HG02981 (cell line): ENCODE results near the gene SMARCA2.

Experiments used
- ATAC-seq: cut with Tn5 transposase; IDR thresholded peaks from one replicate; pipeline ENCODE4 v1.9.1; 2021; ENCODE audit warnings: mild to moderate bottlenecking, moderate library complexity; ENCODE audit not compliant: unreplicated experiment

SMARCA2 gene

DNA sequence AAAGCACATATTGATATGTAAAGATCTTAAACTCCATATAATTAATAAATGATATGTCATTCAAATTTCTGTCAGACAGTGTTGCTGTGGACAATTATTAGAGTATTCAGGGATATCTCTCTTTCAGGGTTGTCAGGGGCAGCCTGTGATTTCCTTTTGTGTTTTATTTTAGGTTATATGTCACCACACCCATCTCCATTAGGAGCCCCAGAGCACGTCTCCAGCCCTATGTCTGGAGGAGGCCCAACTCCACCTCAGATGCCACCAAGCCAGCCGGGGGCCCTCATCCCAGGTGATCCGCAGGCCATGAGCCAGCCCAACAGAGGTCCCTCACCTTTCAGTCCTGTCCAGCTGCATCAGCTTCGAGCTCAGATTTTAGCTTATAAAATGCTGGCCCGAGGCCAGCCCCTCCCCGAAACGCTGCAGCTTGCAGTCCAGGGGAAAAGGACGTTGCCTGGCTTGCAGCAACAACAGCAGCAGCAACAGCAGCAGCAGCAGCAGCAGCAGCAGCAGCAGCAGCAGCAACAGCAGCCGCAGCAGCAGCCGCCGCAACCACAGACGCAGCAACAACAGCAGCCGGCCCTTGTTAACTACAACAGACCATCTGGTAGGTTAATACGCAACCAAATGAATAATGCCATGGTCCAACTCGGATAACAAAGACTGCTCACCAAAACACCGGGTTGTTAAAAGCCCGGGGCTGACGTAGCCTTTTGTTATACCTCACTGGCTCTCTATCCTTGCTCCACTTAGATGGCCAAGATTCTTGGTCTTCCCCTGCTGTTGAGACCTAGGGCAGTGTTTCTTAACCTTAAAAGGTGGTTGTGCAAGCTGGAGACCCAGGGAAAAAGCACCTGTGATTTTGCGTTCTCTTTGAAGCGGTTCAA lies 24.4 kb downstream of the SMARCA2 start:
- ATAC-seq = no peak

DNA sequence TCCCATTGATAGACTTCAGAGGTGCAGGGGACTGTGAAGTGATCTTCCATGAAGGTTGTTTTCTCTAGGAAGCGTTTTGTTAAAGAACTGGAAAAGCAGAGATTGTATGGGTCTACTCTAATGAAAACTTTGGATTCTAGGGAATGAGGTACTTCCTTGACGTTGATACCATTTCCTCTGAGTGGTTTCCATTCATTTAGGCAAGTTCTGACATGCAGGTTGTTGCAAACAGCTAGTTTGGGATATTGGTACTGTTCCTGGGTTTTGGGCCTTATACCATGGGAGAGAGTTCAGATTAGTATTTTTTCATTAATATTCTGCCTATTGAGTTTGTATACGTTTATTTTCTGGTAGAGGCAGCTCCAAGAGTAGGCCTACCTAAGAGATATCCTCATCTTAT lies 25.7 kb downstream of the SMARCA2 start:
- no peak for ATAC-seq

DNA sequence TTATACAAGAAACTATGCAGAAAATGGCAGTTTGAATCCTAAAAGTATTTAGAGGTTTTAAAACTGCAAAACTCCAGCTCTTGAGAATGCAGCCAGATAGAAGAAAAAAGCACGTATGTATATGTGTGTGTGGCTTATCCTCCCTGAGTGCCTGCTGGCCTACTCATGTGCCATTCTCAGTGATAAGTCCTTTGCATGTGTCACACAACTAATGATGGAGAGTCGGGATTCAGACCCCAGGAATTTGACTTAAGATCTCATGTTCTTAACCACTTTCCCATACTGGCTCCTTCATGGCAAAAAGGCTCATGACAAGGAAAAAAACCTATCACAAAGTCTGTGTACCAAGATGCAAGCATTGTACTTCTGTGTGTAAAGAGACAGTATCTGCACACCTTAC lies 26.6 kb downstream of the SMARCA2 start:
- no peak for ATAC-seq

DNA sequence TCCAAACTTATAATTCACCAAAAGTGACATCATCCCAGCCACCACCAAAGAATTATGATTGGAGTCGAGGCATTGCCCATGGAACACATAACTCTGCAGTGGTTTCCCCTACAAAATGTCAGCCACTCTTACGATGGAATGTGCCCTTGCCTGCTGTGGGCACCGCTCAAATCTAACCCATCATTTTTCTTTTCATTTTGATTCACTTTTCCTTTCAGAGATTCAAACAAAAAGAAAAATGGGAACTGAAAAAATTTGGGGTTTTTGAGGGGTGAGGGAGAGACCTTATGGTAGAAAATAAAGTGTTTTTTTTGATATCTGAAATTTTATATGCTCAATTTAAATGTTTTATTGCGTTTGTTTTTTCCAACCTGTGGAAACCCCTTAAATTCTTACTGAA lies 28.1 kb downstream of the SMARCA2 start:
- ATAC-seq = no peak

DNA sequence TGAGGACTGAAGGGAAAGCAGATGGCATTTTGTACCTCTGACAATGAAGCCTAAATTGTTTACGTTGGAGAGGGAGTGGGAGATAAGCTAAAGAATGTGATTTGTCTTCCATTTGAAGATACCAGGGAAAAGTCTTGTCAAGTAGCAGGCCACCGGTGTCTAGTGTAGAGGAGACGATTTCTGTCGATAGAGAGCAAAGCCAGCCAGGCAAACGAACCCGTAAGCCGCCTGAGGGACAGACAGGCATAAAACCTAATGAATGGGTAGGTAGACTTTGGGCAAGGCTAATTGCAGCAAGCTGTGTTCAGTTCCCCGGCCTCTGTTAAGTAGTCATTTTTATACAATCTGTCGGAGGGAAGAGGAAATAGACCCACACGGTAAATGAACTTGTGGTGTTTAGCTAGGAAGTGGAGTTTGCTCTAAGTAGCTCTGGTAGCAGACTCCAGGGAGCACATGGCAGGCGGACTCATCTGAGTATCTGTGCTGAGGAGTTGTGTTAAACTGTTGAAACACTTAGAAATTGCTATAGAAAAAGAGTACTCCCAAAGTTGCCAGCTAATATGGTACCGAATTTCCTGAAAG lies 28.8 kb downstream of the SMARCA2 start:
- no peak for ATAC-seq

DNA sequence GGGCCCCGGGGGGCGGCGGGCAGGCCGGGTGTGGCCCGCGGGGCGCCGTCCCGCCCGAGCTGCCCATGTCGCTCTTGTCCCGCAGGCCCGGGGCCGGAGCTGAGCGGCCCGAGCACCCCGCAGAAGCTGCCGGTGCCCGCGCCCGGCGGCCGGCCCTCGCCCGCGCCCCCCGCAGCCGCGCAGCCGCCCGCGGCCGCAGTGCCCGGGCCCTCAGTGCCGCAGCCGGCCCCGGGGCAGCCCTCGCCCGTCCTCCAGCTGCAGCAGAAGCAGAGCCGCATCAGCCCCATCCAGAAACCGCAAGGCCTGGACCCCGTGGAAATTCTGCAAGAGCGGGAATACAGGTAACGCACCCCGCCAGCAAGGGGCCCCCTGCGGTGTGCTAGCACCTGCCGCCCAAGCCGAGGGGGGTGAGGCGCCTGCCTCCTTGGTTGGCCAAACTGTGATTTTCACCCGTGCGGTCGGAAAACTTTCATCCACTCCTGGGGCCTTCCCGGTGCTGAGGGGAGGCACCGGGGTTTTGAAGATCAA lies 32.1 kb downstream of the SMARCA2 start:
- no peak for ATAC-seq

DNA sequence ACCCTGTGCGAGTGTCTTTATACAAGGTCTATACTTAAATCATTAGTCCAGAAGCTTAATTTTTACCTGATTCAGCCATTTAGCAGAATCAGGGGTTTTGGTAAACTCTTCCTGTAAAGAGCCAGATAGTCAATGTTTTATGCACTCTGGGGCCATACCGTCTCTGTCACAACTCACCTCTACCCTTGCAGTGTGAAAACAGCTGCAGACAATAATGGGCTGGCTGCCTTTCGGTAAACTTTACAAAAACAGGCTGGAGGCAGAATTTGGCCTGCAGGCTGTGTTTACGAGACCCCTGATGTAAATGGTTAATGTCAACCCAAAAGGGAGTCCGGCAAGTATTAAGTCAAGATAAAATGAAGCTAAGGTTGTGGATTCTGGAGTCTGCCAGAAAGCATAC lies 32.8 kb downstream of the SMARCA2 start:
- no peak for ATAC-seq

DNA sequence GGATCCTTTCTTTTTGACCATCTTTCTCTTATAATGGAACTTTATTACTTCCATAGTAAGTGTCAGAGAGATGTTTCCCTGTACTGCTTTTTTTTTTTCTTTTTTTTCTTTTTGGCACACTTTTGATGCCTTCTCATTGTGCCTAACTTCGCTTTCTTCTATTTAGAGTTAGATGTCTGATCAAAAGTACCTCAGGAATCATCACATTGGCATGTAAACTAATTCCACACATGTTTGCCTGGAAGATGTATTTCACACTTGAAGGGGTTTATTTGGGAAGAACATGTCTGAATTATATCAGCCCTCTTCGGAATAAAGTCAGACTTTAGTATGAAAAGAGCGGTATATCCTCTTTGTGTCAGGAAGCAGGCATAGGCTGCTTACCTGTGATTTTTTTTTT lies 35.1 kb downstream of the SMARCA2 start:
- no peak for ATAC-seq

DNA sequence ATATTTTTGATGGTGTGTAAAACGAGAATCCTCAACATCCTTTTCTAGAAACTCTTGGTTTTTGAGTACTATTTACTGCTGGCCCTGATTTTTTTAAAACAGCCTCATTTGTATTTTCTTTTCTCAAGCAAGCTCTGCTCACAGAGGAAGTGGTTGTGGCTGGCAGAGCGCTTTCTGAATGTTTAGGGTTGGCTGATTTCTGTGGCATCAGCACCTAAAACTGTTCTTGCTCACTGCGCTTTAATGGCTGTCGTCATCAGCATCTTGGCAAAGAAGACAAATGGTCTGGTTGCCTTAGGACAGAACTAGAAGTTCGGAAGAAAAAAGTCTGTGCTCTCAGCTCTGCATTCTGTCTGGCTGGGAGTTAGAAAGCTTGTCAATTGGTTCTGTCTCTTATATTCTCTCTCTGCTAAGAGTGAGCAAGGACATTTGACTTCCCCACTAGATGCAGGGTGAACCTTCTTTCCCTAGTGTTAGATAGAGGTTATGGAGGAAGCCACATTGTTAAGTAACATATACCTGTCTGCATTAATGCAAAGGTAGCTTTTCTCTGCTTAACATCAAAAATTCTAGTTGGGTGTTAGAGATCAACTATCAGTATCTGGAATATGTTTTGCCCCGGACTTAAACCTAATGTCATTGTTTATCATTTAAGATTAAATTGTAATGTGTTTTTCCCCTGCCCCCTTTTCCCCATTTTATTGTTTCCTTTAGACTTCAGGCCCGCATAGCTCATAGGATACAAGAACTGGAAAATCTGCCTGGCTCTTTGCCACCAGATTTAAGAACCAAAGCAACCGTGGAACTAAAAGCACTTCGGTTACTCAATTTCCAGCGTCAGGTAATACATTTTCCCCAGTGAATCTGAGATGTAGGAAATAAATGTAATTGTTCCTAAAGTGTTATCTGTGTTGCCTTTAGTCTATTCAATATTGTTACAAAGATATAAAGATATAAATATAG lies 39.0 kb downstream of the SMARCA2 start:
- ATAC-seq = peak; percentile 91

DNA sequence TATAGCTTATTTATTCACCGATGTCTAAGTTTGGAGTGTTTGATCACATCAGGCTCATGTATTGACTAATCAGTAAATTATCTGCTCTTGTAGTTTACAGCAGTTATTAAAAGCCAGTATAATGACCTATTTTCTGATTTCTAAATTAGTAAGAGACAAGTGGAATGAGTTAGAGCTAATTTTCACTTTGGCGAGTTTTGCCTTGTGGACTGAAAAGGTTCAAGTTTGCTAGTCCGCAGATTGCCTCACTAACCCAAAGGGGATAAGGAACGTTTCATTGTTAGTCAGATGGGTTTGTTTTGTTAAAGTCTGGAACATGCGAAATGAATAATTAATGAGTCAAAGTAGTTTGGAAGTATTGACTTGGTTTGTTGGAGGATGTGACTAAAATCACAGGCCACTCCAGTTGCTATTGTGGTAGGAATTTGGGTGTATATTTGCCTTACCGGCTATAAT lies 40.1 kb downstream of the SMARCA2 start:
- peak; percentile 30 for ATAC-seq

DNA sequence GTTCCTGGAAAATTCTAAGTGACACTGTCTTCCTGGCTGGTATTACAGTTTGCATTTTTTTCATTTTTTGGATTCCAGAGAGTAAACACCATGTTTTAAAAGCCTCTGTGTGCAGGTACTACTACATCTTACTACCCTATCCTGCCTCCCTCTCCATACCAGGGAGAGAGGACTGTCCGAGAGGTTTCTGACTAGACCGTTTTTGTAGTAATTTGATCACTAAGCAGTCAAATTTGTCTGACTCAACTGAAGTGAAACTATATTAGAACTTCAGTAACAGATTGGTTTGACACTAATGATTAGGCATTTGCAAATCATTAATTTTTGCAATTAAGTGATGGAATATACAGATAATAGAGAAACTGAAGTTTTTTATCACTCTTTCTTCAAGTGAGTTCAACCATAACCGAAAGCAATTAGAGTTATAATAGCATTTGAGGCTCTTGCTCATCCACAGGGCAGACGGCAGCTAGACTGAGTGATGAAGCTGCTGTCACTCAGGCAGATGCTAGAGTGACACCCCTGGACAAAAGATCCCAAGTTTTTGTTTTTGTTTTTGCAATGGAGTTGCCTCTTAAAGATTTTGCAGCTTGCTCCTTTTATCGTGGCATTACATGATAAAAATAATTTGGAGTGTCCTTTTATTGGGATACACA lies 44.3 kb downstream of the SMARCA2 start:
- ATAC-seq = no peak

DNA sequence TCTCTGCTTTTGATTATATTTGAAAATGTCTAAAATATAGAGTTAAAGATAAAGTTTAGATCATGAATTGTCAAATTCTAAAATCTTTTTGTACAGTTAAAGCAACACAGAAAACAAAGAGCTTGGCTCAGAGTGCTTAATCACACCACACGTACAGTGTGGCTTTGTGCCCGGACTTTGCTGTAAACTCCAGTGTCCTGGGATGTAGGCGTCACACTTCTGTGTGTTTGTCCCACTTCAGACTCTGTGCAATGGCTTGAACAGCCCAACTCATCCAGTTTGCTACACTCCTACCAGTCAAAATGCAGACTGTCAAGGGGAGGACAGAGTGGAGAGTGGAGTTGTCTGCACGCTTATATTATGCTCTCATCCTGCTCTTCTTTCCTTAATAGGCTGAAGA lies 45.3 kb downstream of the SMARCA2 start:
- ATAC-seq = no peak

DNA sequence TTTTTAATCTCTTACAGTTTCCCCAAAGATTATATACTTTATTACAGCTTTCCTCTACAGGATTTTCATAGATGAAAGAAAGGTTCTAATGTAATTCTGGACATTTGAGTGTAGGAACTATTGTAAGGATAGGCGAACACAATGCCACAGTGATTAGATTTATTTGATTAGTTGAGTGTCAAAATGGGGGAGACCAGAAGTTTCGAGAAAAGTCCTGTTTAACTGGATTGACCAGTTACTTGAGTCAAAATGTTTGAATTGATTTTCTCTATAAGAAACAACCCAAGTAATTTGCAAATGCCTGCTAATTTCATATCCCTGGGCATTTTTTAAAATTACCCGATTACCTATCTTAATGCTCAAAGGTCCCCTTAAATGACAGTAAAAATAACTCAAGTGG lies 50.6 kb downstream of the SMARCA2 start:
- no peak for ATAC-seq

DNA sequence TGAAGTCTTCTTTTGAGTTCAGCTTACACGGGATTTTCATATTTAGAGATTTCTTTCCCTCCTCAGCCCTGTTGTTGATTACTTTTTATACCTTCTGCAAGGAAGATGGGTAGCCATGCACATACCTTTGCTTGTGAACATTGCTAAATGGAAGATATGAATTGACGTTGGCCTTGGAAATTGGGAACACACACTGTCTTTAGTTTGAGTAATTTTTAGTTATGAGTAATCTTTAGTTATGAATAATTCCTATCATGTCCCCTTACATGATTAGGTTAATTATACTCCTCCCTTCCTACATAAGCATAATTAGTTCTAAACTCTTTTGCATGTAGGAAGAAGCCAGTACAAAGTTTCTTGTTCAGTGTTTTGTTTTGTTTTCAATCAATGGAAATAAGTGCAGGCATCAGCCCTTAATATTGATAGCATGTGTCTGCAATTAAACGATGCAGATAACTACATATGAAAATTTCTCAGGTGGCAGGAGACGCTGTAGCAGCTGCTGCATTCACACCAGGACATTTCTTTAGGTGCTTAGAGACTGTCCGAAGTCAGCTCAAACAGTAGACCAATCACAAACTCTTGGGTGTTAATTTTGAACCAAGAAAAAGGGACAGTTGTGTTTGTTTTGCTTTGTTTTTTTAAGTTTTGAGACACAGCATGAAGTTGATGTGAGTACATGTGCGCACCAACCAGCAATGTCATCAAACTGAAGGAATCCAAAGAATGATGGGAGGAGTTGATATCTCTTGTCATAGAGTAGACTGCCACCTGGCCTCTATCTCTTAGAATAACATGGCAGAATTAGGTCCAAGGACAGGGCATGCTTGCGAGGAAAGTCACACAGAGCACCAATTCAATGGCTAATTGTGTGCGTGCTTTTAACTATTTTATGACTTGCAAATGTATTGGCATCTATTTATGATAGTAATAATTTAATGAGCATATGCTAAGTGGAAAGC lies 51.4 kb downstream of the SMARCA2 start:
- ATAC-seq = no peak

DNA sequence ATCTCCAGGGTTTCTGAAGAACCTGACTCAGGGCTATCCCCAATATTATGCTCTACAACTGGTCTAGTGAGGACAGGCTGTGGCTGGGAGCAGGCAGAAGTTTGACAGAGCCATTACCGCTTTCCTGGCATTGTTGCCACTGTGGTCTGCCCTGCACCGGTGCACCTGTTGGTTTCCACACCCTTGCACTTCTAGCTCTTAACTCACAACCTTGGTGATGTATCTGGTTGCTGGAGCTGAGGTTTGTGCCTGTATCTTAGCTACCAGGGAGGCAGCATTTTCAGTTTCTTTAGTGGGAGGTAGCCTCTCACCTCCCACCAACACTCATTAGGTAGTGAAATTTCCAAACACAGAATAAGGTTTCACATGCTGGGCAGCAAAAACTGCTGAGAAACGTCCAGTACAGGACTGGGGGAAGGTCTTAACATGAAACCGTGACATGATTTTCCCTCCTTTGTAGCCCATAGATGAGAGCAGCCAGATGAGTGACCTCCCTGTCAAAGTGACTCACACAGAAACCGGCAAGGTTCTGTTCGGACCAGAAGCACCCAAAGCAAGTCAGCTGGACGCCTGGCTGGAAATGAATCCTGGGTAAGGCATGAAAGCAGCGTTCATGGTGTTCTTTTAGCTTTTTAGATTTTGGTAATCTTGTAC lies 57.7 kb downstream of the SMARCA2 start:
- ATAC-seq = no peak

DNA sequence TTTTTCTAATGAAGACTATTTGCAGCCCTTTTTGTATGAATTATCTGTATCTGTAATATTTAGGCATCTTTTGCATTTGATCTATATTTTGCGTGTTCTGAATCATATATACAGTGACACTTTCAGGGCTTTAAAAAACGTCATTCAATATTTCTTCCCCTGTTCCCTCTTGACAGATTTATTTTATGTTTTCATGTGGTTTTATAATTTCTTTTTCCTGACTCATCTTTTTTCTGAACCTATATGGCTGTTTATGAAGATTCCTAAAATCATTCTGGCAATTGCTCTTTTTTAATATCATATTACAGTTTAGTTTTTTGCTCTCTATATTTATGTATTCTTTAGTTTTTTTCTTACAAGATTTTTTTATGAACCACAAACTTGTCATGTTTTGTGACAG lies 67.6 kb downstream of the SMARCA2 start:
- no peak for ATAC-seq

DNA sequence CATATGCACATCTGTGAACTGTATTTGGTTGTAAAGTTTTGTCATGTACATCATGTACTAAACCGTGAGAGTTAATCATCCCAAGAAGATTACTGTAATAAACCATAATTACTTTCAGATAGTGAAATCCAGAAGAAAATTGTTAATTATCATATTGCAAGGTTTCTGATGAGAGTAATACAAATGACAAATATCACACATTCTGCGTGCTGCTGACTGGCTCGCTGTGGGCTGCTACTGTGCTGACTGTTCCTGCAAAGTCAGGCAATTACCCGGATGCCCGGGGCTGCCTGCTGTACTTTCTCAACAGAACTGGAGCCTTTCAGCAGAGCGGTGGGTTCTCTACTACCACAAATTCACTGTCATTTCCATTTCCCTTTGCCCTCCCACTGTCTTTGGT lies 68.3 kb downstream of the SMARCA2 start:
- no peak for ATAC-seq

DNA sequence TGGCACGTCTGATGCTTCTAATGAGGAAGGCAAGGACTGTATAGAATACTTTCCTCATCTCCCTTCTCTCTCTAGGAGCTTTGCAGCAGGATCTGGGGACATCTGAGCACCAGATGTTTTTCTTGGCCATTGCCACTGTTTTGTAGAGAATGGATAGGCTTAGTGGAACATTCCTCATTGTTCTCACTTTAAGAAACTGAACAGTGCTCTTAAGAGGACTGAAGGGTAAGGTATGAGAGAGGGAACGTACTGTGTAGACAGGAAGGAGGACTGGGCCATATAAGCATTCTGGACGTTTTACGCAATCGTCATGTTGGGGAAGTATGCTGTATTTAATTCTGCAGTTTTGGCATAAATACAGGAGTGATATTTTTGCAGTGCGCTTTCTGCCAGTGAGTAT lies 70.6 kb downstream of the SMARCA2 start:
- ATAC-seq = no peak

DNA sequence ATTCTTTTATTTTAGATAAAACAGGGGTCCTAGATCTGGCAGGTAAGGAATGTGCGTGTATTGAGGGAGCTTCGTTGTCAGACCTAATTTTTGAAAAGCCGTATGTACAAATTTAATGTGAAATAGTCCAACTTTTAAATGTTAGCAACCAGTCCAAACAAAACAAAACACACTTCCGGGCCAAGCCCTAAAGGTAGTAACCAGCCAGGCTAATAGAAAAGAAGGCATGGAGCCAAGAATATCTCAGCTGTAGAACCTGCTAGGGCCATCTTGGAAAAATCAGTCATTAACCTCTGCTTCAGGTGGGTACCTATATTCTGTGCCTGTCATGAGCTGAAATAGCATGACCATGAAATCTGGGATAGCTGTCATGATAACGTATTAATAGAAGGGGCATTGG lies 71.0 kb downstream of the SMARCA2 start:
- no peak for ATAC-seq
